ENCODE measurements around the gene DDAH1. TPM values are rescaled to one million over a fixed set of nuclear protein-coding genes. Genes with fewer than 3 reads are reported as not detected.

The DDAH1 gene
- polyA plus RNA-seq, 2 of the 4 experiments (the other 2 are of a cell fraction) = 5.7 to 12.6 TPM

DNA sequence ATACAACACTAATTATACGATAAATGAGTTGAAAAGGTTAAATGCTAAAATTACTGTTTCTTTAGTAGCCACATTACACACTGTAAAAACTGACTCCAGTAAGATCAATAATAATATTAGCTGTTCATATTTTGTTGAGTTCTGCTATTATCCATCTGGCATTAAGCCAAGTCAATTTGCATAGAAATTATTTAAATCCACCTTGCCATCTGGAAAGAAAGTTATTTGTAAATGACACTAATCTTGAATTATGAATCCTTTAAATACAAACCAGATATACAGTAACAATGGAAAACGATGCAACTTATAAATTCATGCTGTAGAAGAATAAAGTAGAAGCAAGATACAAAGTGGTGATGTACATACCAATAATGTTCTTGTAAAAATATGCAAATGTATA lies 107.1 kb downstream of the DDAH1 start (continued):
- TF ChIP-seq NR3C1 (IDR thresholded peaks at IDR 0.05) = no peak
- no peak for TF ChIP-seq CBX2 (IDR thresholded peaks at IDR 0.05; ENCODE audit: borderline replicate concordance, low read depth)

DNA sequence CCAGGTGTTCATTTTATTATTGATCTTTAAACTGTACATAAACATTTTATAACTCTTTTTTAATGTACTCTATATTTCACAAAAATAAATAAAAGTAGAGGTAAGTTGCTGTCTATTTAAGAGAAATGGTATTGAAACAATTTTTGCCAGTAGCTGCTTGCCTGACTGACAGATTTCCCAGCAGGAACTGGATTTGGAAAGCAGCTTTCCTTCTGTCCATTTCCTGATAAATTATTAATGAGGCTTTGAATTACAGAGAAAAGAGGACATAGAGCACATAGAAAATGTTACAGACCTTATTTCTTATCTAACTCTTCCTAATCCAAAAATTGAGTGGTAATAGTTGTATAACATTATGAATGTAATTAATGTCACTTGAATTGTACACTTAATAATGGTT lies 108.8 kb downstream of the DDAH1 start:
- Histone ChIP-seq H3K4me2 (peak overlapping the region; percentile 17; the same call in 1 of the 3 replicates), H3K27ac (no peak overlapping the region), H3K4me1 (peaks cover 32% of the 10 kb centered on the region), H3K9me3 (no peaks in the 10 kb centered on the region), H3K4me3 (no peak overlapping the region)
- TF ChIP-seq ZSCAN20 (CRISPR knock-in tag; IDR thresholded peaks at IDR 0.05) = no peak
- TF ChIP-seq CBX2 (IDR thresholded peaks at IDR 0.05; ENCODE audit: borderline replicate concordance, low read depth) = no peak
- no peak for TF ChIP-seq REST (IDR thresholded peaks at IDR 0.05)
- ATAC-seq (no peak), FAIRE-seq (no peak), DNase-seq (ENCODE audit: low read depth in 1 of 2, low spot score in 1 of 2) (no peak)
- ChIA-PET POLR2A (no interaction called here), CTCF (interaction anchor here (2.2 kb wide), 1 partner anchor 12 kb away, joined by 8 read pairs; no protein-coding TSS in a partner anchor)

DNA sequence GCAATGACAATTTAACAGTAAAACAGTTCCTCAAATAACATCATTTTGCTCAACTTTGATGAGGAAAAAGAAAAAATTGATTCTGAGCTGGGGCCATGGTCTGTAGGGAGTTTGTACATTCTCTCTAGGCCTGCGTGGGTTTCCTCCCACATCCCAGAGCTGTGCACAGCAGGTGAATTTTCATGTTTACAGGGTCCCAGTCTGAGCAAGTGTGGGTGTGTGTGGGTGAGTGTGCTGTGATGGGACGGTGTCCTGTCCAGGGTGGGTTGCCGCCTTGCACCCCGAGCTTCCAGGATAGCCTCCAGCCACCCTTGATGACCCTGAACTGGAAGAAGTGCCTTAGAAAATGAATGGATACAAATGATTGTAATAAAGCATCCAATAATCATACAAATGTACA lies 112.9 kb downstream of the DDAH1 start:
- FAIRE-seq = no peak
- WGBS (ENCODE audit: missing lambda C conversion rate) = 79% methylated on average over 4 of the region's 4 CpGs
- ChIA-PET CTCF (interaction anchor here (1.0 kb wide), 1 partner anchor 44 kb away, joined by 5 read pairs; no protein-coding TSS in a partner anchor), POLR2A (no interaction called here)
- DNase-seq (ENCODE audit: low read depth in 1 of 2, low spot score in 1 of 2) = no peak
- TF ChIP-seq, protein P1, sequence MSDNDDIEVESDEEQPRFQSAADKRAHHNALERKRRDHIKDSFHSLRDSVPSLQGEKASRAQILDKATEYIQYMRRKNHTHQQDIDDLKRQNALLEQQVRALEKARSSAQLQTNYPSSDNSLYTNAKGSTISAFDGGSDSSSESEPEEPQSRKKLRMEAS (IDR thresholded peaks at IDR 0.05) = no peak
- TF ChIP-seq HDAC2 (IDR thresholded peaks at IDR 0.05) (no peak), JUNB (IDR thresholded peaks at IDR 0.05) (no peak), TFCP2L1 (CRISPR knock-in tag; IDR thresholded peaks at IDR 0.05) (no peak), RARB (CRISPR knock-in tag; IDR thresholded peaks at IDR 0.05) (no peak)
- ATAC-seq = no peak
- Histone ChIP-seq H3K4me1 (peaks cover 12% of the 10 kb centered on the region), H3K27ac (no peak overlapping the region), H3K4me2 (no peak overlapping the region), H3K4me3 (no peak overlapping the region), H3K9me3 (no peaks in the 10 kb centered on the region)

- H3K4me2 ChIP-seq = no peak overlapping the region
- ChIA-PET POLR2A (no interaction called here), CTCF (interaction anchor here (1.0 kb wide), 1 partner anchor 43 kb away, joined by 5 read pairs; no protein-coding TSS in a partner anchor)
- no peak for TF ChIP-seq MAZ (IDR thresholded peaks at IDR 0.05; ENCODE audit: borderline replicate concordance, low read depth, low read length)
- no peak for TF ChIP-seq ZNF302 (CRISPR knock-in tag; IDR thresholded peaks at IDR 0.05)
- TF ChIP-seq NPAS2 (CRISPR knock-in tag; IDR thresholded peaks at IDR 0.05; ENCODE audit: borderline replicate concordance) = no peak
- no peak for TF ChIP-seq TP53 (CRISPR knock-in tag; IDR thresholded peaks at IDR 0.05)
- no peak for TF ChIP-seq POLR2A (IDR thresholded peaks at IDR 0.05; ENCODE audit: low read length)
- TF ChIP-seq HOXB13 (CRISPR knock-in tag; IDR thresholded peaks at IDR 0.05; ENCODE audit: low read depth) = no peak
- no peak for TF ChIP-seq MAFK (IDR thresholded peaks at IDR 0.05; ENCODE audit: partially characterized antibody)
- TF ChIP-seq EHMT2 (IDR thresholded peaks at IDR 0.05; ENCODE audit: low read depth) = no peak
- no peak for TF ChIP-seq BCL3 (IDR thresholded peaks at IDR 0.05)
- TF ChIP-seq RAD21 (conservative IDR thresholded peaks at IDR 0.05 in 1 of 2, IDR thresholded peaks at IDR 0.05 in 1 of 2) = no peak
- no peak for TF ChIP-seq HDAC2 (IDR thresholded peaks at IDR 0.05)
- TF ChIP-seq, protein P2, sequence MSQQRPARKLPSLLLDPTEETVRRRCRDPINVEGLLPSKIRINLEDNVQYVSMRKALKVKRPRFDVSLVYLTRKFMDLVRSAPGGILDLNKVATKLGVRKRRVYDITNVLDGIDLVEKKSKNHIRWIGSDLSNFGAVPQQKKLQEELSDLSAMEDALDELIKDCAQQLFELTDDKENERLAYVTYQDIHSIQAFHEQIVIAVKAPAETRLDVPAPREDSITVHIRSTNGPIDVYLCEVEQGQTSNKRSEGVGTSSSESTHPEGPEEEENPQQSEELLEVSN (IDR thresholded peaks at IDR 0.05; ENCODE audit: borderline replicate concordance, low read depth) = no peak
- TF ChIP-seq, protein P3, sequence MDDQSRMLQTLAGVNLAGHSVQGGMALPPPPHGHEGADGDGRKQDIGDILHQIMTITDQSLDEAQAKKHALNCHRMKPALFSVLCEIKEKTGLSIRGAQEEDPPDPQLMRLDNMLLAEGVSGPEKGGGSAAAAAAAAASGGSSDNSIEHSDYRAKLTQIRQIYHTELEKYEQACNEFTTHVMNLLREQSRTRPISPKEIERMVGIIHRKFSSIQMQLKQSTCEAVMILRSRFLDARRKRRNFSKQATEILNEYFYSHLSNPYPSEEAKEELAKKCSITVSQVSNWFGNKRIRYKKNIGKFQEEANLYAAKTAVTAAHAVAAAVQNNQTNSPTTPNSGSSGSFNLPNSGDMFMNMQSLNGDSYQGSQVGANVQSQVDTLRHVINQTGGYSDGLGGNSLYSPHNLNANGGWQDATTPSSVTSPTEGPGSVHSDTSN (IDR thresholded peaks at IDR 0.05) = no peak
- TF ChIP-seq CHD4 (IDR thresholded peaks at IDR 0.05; ENCODE audit: borderline replicate concordance) = no peak
- TF ChIP-seq GATA3 (IDR thresholded peaks at IDR 0.05; ENCODE audit: borderline replicate concordance) = no peak
- TF ChIP-seq FOSL2 (IDR thresholded peaks at IDR 0.05) = no peak
- no peak for TF ChIP-seq FOSL2 (CRISPR knock-in tag; IDR thresholded peaks at IDR 0.05)
- TF ChIP-seq MYC (IDR thresholded peaks at IDR 0.05; ENCODE audit: borderline replicate concordance, low read length) = no peak
- no peak overlapping the region for H3K4me3 ChIP-seq
- 65% methylated on average over 3 of the region's 3 CpGs for WGBS (ENCODE audit: missing lambda C conversion rate)
- no peak for ATAC-seq
- H3K27ac ChIP-seq = no peak overlapping the region
- H3K9me3 ChIP-seq = no peaks in the 10 kb centered on the region
- DNase-seq (ENCODE audit: low read depth in 1 of 2, low spot score in 1 of 2) = no peak
- no peak for FAIRE-seq
- peaks cover 11% of the 10 kb centered on the region for H3K4me1 ChIP-seq
Measured at GRCh38 chr1:85351202-85351828, 113.6 kb downstream of the DDAH1 start.
